HG03108 (cell line): ENCODE measurements around the gene RHOH.
"Not testable (repeated sequence)": the region's sequence is repeated elsewhere in the genome, so short reads cannot be mapped to it uniquely, and the experiment has no call there.

Experiments used
- ATAC-seq: cut with Tn5 transposase; IDR thresholded peaks from one replicate; pipeline ENCODE4 v1.9.1; 2021; ENCODE audit warnings: moderate library complexity; ENCODE audit not compliant: unreplicated experiment

RHOH gene

GRCh38 chr4:40196724-40197281 lies at the start of gene RHOH:
RHOH (plus strand) TSS chr4:40197031; CDS start chr4:40243387, 46,356 bp downstream.
- ATAC-seq, result no peak

GRCh38 chr4:40147490-40147889 lies 49.3 kb upstream of the RHOH start:
- ATAC-seq, result not testable (repeated sequence)

- ATAC-seq, result no peak
Measured at GRCh38 chr4:40149960-40150385, 46.9 kb upstream of the RHOH start.

GRCh38 chr4:40150932-40151331 lies 45.9 kb upstream of the RHOH start:
- ATAC-seq, result no peak

- no peak for ATAC-seq
Measured at GRCh38 chr4:40152637-40153036, 44.2 kb upstream of the RHOH start.

GRCh38 chr4:40157436-40157835 lies 39.4 kb upstream of the RHOH start:
- no peak for ATAC-seq

- ATAC-seq, result no peak
Measured at GRCh38 chr4:40160258-40160657, 36.6 kb upstream of the RHOH start.

- ATAC-seq, result no peak
Measured at GRCh38 chr4:40164459-40164858, 32.4 kb upstream of the RHOH start.

GRCh38 chr4:40165916-40166315 lies 30.9 kb upstream of the RHOH start:
- no peak for ATAC-seq

GRCh38 chr4:40168070-40168469 lies 28.8 kb upstream of the RHOH start:
- ATAC-seq, result no peak

GRCh38 chr4:40170588-40170987 lies 26.2 kb upstream of the RHOH start:
- peak; percentile 78 for ATAC-seq

- peak; percentile 61 for ATAC-seq
Measured at GRCh38 chr4:40173470-40173875, 23.4 kb upstream of the RHOH start.

GRCh38 chr4:40176602-40177001 lies 20.2 kb upstream of the RHOH start:
- no peak for ATAC-seq

GRCh38 chr4:40177591-40177990 lies 19.2 kb upstream of the RHOH start:
- no peak for ATAC-seq

GRCh38 chr4:40178672-40179071 lies 18.2 kb upstream of the RHOH start:
- no peak for ATAC-seq

- no peak for ATAC-seq
Measured at GRCh38 chr4:40179360-40179759, 17.5 kb upstream of the RHOH start.

GRCh38 chr4:40180356-40180755 lies 16.5 kb upstream of the RHOH start:
- ATAC-seq, result no peak

- ATAC-seq, result no peak
Measured at GRCh38 chr4:40182001-40182400, 14.8 kb upstream of the RHOH start.

GRCh38 chr4:40182954-40183353 lies 13.9 kb upstream of the RHOH start:
- ATAC-seq, result no peak

- ATAC-seq, result no peak
Measured at GRCh38 chr4:40183615-40184411, 13.0 kb upstream of the RHOH start.

GRCh38 chr4:40185830-40186664 lies 10.8 kb upstream of the RHOH start:
- peak; percentile 44 for ATAC-seq

- ATAC-seq, result no peak
Measured at GRCh38 chr4:40186665-40187014, 10.2 kb upstream of the RHOH start.
